GM11168 (cell line): ENCODE results near the gene TTLL7.

ENCODE experiments used
- in situ Hi-C: fragments of 300-500 bp; cut with MboI; formaldehyde crosslinking; loops from one replicate; pipeline ENCODE4 v1.12.0; 2022; ENCODE audit warnings: low sequenced_read_pairs; ENCODE audit not compliant: unreplicated experiment

TTLL7 gene

GRCh38 chr1:83897516-83897915 is 101.4 kb downstream of the TTLL7 start:
- in situ Hi-C loops = no loop called here

GRCh38 chr1:83896299-83896698 is 102.6 kb downstream of the TTLL7 start:
- in situ Hi-C loops = no loop called here

GRCh38 chr1:83889707-83890106 is 109.2 kb downstream of the TTLL7 start:
- in situ Hi-C loops = loop anchor here (10.0 kb wide), 1 partner anchor 855 kb away; no protein-coding TSS in a partner anchor

- in situ Hi-C loops = loop anchor here (10.0 kb wide), 1 partner anchor 857 kb away; no protein-coding TSS in a partner anchor
Measured at GRCh38 chr1:83887483-83887882, 111.4 kb downstream of the TTLL7 start.

- in situ Hi-C loops = loop anchor here (10.0 kb wide), 1 partner anchor 861 kb away; no protein-coding TSS in a partner anchor
Measured at GRCh38 chr1:83883979-83884378, 115.0 kb downstream of the TTLL7 start.

- in situ Hi-C loops = loop anchor here (10.0 kb wide), 1 partner anchor 862 kb away; no protein-coding TSS in a partner anchor
Measured at GRCh38 chr1:83882906-83883305, 116.0 kb downstream of the TTLL7 start.

GRCh38 chr1:83872515-83872914 is 126.4 kb downstream of the TTLL7 start:
- in situ Hi-C loops = no loop called here

- in situ Hi-C loops = no loop called here
Measured at GRCh38 chr1:83864991-83865390, 133.9 kb downstream of the TTLL7 start.

- in situ Hi-C loops = no loop called here
Measured at GRCh38 chr1:83860490-83861221, 138.3 kb downstream of the TTLL7 start.

GRCh38 chr1:83857716-83858115 is 141.2 kb downstream of the TTLL7 start:
- in situ Hi-C loops = no loop called here

- in situ Hi-C loops = no loop called here
Measured at GRCh38 chr1:83857103-83857502, 141.8 kb downstream of the TTLL7 start.

GRCh38 chr1:83856381-83856780 is 142.6 kb downstream of the TTLL7 start:
- in situ Hi-C loops = no loop called here

GRCh38 chr1:83854456-83854855 is 144.5 kb downstream of the TTLL7 start:
- in situ Hi-C loops = no loop called here

- in situ Hi-C loops = no loop called here
Measured at GRCh38 chr1:83850834-83851233, 148.1 kb downstream of the TTLL7 start.

GRCh38 chr1:83849191-83850061 is 149.5 kb downstream of the TTLL7 start:
- in situ Hi-C loops = no loop called here

GRCh38 chr1:83846138-83846537 is 152.8 kb downstream of the TTLL7 start:
- in situ Hi-C loops = no loop called here

- in situ Hi-C loops = no loop called here
Measured at GRCh38 chr1:83845437-83846071, 153.4 kb downstream of the TTLL7 start.

- in situ Hi-C loops = no loop called here
Measured at GRCh38 chr1:83844546-83844945, 154.4 kb downstream of the TTLL7 start.

- in situ Hi-C loops = no loop called here
Measured at GRCh38 chr1:83839566-83840173, 159.3 kb downstream of the TTLL7 start.

GRCh38 chr1:83838573-83838972 is 160.4 kb downstream of the TTLL7 start:
- in situ Hi-C loops = no loop called here
